ENCODE data around the gene GJD4.

- TF ChIP-seq ZNF8 (CRISPR knock-in tag; IDR thresholded peaks at IDR 0.05) = no peak
- TF ChIP-seq ZNF565 (CRISPR knock-in tag; conservative IDR thresholded peaks at IDR 0.05; ENCODE audit: low read depth) = no peak
- no peak for TF ChIP-seq ZFP30 (CRISPR knock-in tag; IDR thresholded peaks at IDR 0.05)
- TF ChIP-seq PPARA (CRISPR knock-in tag; IDR thresholded peaks at IDR 0.05; ENCODE audit: borderline replicate concordance) = no peak
- TF ChIP-seq RARB (CRISPR knock-in tag; IDR thresholded peaks at IDR 0.05) = no peak
- TF ChIP-seq ZFP3 (CRISPR knock-in tag; IDR thresholded peaks at IDR 0.05) = no peak
Measured at GRCh38 chr10:35631404-35631803, 26.3 kb downstream of the GJD4 start.
